Heart left ventricle (tissue), 13 donors: ENCODE results near the gene UGT1A9.

Experiments used
- CTCF ChIP-seq, 12 donors: fragments of 200-600 bp; sonication (generic) in 4 of 12; IDR thresholded peaks; one replicate each; pipeline versions ENCODE4 v1.5.0 to v1.8.0; 2018 to 2022; ENCODE audit warnings: antibody characterized with exemption in 12 of 12, mild to moderate bottlenecking in 5 of 12
- POLR2A ChIP-seq, 2 donors: fragments of 450-650 bp; IDR thresholded peaks; one replicate each; pipeline ENCODE4 v1.6.1; 2017; ENCODE audit warnings: antibody characterized with exemption in 2 of 2, mild to moderate bottlenecking in 2 of 2, moderate library complexity in 2 of 2
- donor health status: ischemic (EF 13 %, LVEDD 7.1; RV severe dilation, severe dysfunction).
- donor health status: DM: no; HTN: yes; CAD: no.
- donor health status: DM: no; HTN: no; CAD: no.
- donor health status: ischemic (EF 25% LVEDD 6.9; RV normal size, moderate dysfunction).
- donor health status: ischemic (EF 25% LVEDD 5.7; RV mildly dilated, moderate dysfunction).
- donor health status: ischemic (EF 35%, LVEDD 5.7; RV mildly dilated, moderate dysfunction).
- donor health status: nonischemic (EF 11% LVEDD 7.7; RV severe dilation, severe dysfunction).
- donor health status: DM: yes; HTN: yes; CAD: no.
- donor health status: PGD.
- donor health status: ischemic (EF 29% LVEDD 5.4; RV normal size, mild dysfunction).
- donor health status: nonischemic (EF 23%, LVEDD 6.1; RV moderate dilation, normal function).

GRCh38 chr2:233650981-233651380 is 20.7 kb upstream of the UGT1A9 start:
- TF ChIP-seq POLR2A (IDR thresholded peaks at IDR 0.05), result no peak
- no peak for TF ChIP-seq CTCF (IDR thresholded peaks at IDR 0.05)
